ENCODE data around the gene PSMB8.

PSMB8 gene

GRCh38 chr6:32792901-32793435 is 50.9 kb downstream of the PSMB8 start:
- DNase-seq, result no peak
